Peyer's patch (tissue), 4 donors: ENCODE data around the gene EXOC3.
"Not testable (repeated sequence)": the region's sequence is repeated elsewhere in the genome, so short reads cannot be mapped to it uniquely, and the experiment has no call there.

Experiments used
- CTCF ChIP-seq, 6 experiments: fragments of 450-650 bp in 4 of 6; fragments of 200-600 bp in 2 of 6; sonication (generic) in 1 of 6; IDR thresholded peaks; one replicate each; pipeline ENCODE4 v1.5.1; 2017 to 2019; ENCODE audit warnings: antibody characterized with exemption in 6 of 6, mild to moderate bottlenecking in 3 of 6, moderate library complexity in 1 of 6
- POLR2A ChIP-seq, 2 donors: fragments of 450-650 bp; IDR thresholded peaks; one replicate each; pipeline ENCODE4 v1.5.1; 2017; ENCODE audit warnings: antibody characterized with exemption in 2 of 2, mild to moderate bottlenecking in 2 of 2, moderate library complexity in 2 of 2

- not testable (repeated sequence) for TF ChIP-seq POLR2A, CTCF (IDR thresholded peaks at IDR 0.05)
Measured at GRCh38 chr5:414991-415927, 27.7 kb upstream of the EXOC3 start.
